GM19397 (cell line): ENCODE measurements around the gene SLC9A9.
"Not testable (repeated sequence)": the region's sequence is repeated elsewhere in the genome, so short reads cannot be mapped to it uniquely, and the experiment has no call there.

ENCODE experiments used
- ATAC-seq: cut with Tn5 transposase; IDR thresholded peaks from one replicate; pipeline ENCODE4 v1.9.1; 2021; ENCODE audit warnings: mild to moderate bottlenecking, moderate library complexity; ENCODE audit not compliant: unreplicated experiment

The SLC9A9 gene

GRCh38 chr3:143476965-143477640 lies 371.2 kb downstream of the SLC9A9 start:
- ATAC-seq: no peak

- ATAC-seq: no peak
Observed at GRCh38 chr3:143475981-143476380, 372.3 kb downstream of the SLC9A9 start.

DNA sequence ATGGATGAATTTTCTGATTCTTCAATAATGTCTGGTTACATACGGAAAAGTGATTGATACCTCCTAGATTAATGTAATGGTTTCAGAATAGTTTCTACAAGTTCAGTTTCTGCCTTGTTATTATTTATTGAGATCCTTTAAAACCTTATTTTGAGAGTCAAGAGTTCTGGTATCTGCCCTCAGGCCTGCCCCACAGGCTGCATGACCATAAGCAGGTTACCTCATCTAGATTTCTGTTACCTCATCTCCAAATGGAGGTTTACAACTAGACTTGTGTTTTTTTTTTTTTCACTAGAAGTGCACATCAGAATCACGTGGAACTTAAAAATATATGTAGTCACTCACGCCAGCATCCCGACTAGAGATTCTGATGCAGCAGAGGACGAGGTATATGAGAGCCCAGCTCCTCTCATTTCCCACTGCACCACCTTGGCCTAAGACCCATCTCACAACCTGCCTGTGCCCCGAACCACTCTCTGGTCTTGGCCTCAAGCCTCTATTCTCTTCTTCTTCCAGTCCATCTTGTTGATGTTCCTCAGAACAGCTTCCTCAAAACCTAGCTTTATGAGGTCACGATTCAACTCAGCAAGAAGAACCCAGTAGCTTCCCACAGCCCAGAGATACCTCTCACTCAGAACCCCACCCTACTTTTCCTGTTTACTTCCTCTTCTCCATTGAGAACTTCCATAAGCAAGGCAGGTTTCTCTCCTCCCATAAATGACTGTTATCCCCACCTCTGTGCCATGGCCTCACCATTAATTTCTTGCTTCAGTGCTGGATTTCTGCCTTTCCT lies 375.3 kb downstream of the SLC9A9 start:
- ATAC-seq: no peak

- no peak for ATAC-seq
Observed at GRCh38 chr3:143471705-143472104, 376.6 kb downstream of the SLC9A9 start.

- no peak for ATAC-seq
Observed at GRCh38 chr3:143469159-143469558, 379.1 kb downstream of the SLC9A9 start.

GRCh38 chr3:143465666-143466065 lies 382.6 kb downstream of the SLC9A9 start:
- ATAC-seq: no peak

DNA sequence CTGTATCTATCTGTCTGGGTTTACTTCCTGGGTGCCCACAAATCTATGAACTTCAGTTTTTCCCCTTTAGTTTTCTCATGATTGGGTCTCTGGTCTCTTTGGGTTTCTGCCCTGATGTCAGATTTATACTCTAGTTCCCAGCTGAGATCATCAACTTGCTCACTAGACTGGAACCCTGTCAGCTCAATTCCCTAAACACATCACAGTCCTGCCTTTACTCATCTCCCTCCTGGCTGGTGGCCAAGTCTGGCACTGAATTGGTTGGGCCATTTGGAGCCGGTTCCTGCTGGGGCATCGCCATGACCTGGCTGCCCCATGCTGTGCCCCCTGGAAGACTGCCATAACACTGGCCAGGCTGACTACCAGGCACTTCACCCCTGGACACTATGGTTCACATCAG lies 383.4 kb downstream of the SLC9A9 start:
- ATAC-seq: no peak

- no peak for ATAC-seq
Observed at GRCh38 chr3:143455480-143455879, 392.8 kb downstream of the SLC9A9 start.

DNA sequence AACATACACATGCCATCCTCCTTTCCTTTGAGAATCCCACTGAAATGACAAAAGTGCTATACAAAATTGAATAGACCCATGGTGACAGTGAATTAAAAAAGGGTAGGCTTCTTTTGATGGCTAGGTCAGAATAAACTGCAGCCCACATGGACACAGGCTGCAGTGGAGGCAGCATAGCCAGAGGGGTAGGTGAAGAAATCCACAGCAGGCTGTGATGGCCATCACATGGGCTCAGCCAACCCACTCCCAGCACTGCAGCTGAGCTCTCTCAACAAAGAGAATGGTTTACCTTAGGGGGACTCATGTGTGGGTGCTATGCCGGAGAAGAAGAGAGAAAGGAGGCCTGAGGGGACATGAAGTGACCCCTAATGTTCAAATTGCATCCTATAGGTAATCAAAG lies 397.6 kb downstream of the SLC9A9 start:
- ATAC-seq: no peak

DNA sequence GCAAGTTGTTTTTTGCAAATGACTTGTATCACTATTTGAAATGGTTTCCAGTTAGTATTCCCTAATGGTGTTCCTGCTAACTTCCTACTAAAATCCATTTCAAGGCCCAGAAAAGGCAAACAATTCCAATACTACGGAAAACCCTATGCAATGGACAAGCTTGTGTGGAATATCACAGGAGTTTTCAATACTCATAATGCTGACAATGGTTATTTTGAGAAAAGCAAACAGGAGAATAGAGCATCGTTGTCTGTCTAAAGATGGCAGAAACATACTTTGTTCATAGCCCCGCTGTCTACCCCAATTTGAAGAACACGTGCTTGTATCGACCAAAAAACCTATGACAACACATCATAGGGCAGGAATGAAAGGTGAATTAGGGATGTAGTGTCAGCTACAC lies 400.8 kb downstream of the SLC9A9 start:
- ATAC-seq: no peak

GRCh38 chr3:143445118-143445517 lies 403.1 kb downstream of the SLC9A9 start:
- no peak for ATAC-seq

DNA sequence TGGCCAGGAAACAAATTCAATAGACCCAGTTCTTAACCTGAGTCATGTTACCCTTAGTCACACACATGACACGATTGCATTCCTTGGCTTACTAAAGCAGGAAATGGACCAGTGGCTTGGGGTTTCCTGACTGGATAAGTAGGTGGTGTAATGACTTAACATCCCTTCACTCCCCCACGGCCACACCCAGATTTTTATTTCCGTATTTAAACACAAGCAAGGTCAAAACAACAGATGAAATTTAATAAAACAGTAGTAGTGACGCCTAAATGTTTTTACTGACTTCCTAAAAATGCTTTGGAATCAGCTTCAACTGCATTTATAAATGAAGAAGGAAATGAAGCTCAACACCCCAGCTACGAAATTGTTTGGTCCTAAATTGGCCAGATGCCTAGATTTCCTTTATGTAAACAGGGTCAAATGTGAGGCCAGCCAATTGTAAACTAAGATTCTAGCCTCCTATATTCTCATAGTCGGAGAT lies 404.4 kb downstream of the SLC9A9 start:
- ATAC-seq: no peak

DNA sequence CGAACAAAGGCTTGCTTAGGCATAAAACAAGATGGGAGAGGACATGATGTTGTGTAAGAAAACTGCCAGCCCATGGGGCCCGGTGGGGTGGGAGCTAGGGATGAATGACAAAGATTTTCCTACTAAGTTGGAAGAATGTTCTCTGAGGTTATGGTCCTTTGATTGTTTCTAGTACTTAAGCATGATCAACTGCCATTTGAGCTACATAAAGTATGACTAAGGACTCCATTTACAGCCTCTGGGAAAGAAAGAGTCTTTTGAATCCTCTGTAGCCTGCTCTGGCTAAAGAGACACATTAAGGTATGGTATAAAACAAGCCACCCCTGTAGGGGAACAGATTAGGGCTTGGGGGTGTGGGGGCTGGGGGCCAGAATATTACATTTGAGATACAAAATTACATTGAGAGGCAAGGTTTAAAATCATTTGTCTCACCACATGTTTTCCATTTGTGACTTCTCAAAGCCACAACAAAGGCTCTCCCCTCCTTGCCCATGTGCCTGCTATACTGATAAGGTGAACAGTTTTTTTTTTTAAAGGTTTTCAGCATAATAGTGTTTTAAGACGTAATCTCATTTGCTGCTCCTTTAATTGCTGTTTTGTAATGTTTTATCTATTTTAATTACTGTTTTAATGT lies 405.3 kb downstream of the SLC9A9 start:
- ATAC-seq: no peak

- no peak for ATAC-seq
Observed at GRCh38 chr3:143441516-143442171, 406.6 kb downstream of the SLC9A9 start.

GRCh38 chr3:143439817-143440216 lies 408.5 kb downstream of the SLC9A9 start:
- no peak for ATAC-seq

DNA sequence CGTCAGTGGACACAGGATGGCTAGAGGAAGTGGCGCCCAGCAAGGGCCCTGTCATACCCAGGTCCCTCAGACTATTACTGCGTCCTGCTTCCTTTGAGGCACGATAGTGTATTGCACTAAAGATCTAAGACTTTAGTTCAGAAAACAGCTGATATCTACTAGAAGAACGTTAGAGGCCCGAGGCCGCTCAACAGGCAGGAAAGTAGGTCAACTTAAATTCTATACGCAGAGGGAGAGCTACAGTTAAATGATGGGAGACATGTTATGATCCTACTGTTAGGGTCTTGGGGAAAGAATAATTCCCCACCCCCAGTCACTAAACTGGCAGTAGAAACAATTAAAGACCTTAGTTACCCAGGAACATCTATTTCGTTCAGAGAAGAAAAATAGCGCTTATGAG lies 410.9 kb downstream of the SLC9A9 start:
- no peak for ATAC-seq

GRCh38 chr3:143436231-143436930 lies 411.9 kb downstream of the SLC9A9 start:
- ATAC-seq: no peak

GRCh38 chr3:143433787-143434378 lies 414.4 kb downstream of the SLC9A9 start:
- no peak for ATAC-seq

- not testable (repeated sequence) for ATAC-seq
Observed at GRCh38 chr3:143431298-143431697, 417.0 kb downstream of the SLC9A9 start.

DNA sequence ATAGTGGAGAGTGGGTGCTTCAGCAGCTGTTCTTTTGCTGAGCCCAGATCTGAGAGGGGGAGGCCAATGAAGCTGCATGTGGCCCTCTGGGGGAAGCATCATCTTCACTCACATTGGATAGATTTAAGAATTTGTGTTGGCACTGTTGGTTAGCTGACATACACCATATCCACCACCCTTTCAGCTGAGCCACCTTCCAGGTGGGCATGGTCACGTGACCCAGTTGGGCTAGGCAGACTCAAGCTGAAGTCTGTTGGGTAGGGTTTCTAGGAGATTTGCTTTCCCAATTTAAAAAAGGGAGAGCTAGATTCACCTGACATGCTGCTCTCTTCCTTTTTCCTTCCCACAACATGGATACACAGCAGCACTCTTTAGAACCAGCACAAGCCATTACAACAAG lies 417.7 kb downstream of the SLC9A9 start:
- no peak for ATAC-seq
